Measurements from ENCODE around the gene PAM.

The PAM gene

GRCh38 chr5:102857076-102857818, 102.1 kb downstream of the PAM start:
- no peak for DNase-seq

- DNase-seq = no peak
Observed at GRCh38 chr5:102858221-102858620, 103.1 kb downstream of the PAM start.

- DNase-seq = no peak
Observed at GRCh38 chr5:102858808-102859207, 103.7 kb downstream of the PAM start.

GRCh38 chr5:102860035-102860434, 104.9 kb downstream of the PAM start:
- no peak for DNase-seq

GRCh38 chr5:102863058-102863457, 108.0 kb downstream of the PAM start:
- no peak for DNase-seq

GRCh38 chr5:102863764-102864560, 108.9 kb downstream of the PAM start:
- no peak for DNase-seq

- no peak for DNase-seq
Observed at GRCh38 chr5:102865171-102865509, 110.0 kb downstream of the PAM start.

- peak in 44 of 56 donors; percentile 5 to 67 (median 34) for DNase-seq
Observed at GRCh38 chr5:102865510-102866236, 110.6 kb downstream of the PAM start.

- DNase-seq = no peak
Observed at GRCh38 chr5:102866237-102866600, 111.1 kb downstream of the PAM start.

- no peak for DNase-seq
Observed at GRCh38 chr5:102867992-102868662, 113.0 kb downstream of the PAM start.

- no peak for DNase-seq
Observed at GRCh38 chr5:102869230-102869629, 114.1 kb downstream of the PAM start.

GRCh38 chr5:102873379-102873932, 118.4 kb downstream of the PAM start:
- no peak for DNase-seq

GRCh38 chr5:102874054-102874453, 118.9 kb downstream of the PAM start:
- no peak for DNase-seq

- no peak for DNase-seq
Observed at GRCh38 chr5:102875721-102876123, 120.6 kb downstream of the PAM start.

- no peak for DNase-seq
Observed at GRCh38 chr5:102876610-102877009, 121.5 kb downstream of the PAM start.

- DNase-seq = no peak
Observed at GRCh38 chr5:102879741-102880140, 124.6 kb downstream of the PAM start.

- no peak for DNase-seq
Observed at GRCh38 chr5:102886586-102886985, 131.5 kb downstream of the PAM start.

- DNase-seq = no peak
Observed at GRCh38 chr5:102888483-102888882, 133.4 kb downstream of the PAM start.

- DNase-seq = no peak
Observed at GRCh38 chr5:102889033-102889432, 133.9 kb downstream of the PAM start.

- DNase-seq = no peak
Observed at GRCh38 chr5:102890133-102890532, 135.0 kb downstream of the PAM start.

- no peak for DNase-seq
Observed at GRCh38 chr5:102891175-102891574, 136.1 kb downstream of the PAM start.
